IMR-90 (cell line): ENCODE measurements around the gene GLCE. TPM values are rescaled to one million over a fixed set of nuclear protein-coding genes. Genes with fewer than 3 reads are reported as not detected.

Source experiments
- ATAC-seq: fragments of 200-7000 bp; cut with Tn5 transposase; 2 replicates; pipeline ENCODE4 v1.9.1; 2020; ENCODE audit warnings: low read depth, mild to moderate bottlenecking, moderate library complexity
- BruUV-seq: library from RNA; stranded (reverse); fragments of 400-500 nt; replicated peaks from 2 replicates; lab custom pipeline; 2021; lab: Mats Ljungman, UMichigan
- CTCF ChIA-PET: fragments of 300-600 bp; formaldehyde crosslinking; extraction: SDS; loops from one replicate; lab custom pipeline; 2021; ENCODE audit warnings: antibody characterized with exemption; lab: Yijun Ruan, JAX
- POLR2A ChIA-PET: fragments of 300-600 bp; sonication (Branson Sonifier 250); formaldehyde crosslinking; loops from one replicate; lab custom pipeline; 2022; ENCODE audit warnings: antibody characterized with exemption; ENCODE audit not compliant: unreplicated experiment; lab: Charles Lee
- DNase-seq: peaks from one replicate; pipeline ENCODE4 v3.0.0; 2013
- H2AFZ ChIP-seq: replicated peaks from 2 replicates; pipeline ENCODE3; 2013; ENCODE audit warnings: low read length, mild to moderate bottlenecking; ENCODE audit not compliant: poor library complexity
- H2AK5ac ChIP-seq: 2 replicates; pipeline ENCODE4 v1.6.1; 2013; ENCODE audit warnings: low read depth, low read length, inconsistent platforms
- H2AK9ac ChIP-seq: replicated peaks from 2 replicates; pipeline ENCODE3; 2013; ENCODE audit warnings: mild to moderate bottlenecking, low read depth, low read length, moderate library complexity; ENCODE audit not compliant: poor library complexity
- H2BK120ac ChIP-seq: 2 replicates; pipeline ENCODE4 v1.6.1; 2013; ENCODE audit warnings: low read depth, low read length, inconsistent platforms
- H2BK15ac ChIP-seq: 3 replicates; pipeline ENCODE4 v1.6.1; 2013; ENCODE audit warnings: low read depth, low read length, inconsistent platforms
- H2BK20ac ChIP-seq: 2 replicates; pipeline ENCODE4 v1.6.1; 2013; ENCODE audit warnings: low read depth, mild to moderate bottlenecking, inconsistent platforms, low read length, moderate library complexity
- H2BK5ac ChIP-seq: 2 replicates; pipeline ENCODE4 v1.6.1; 2013; ENCODE audit warnings: mild to moderate bottlenecking, low read depth, low read length, inconsistent platforms; ENCODE audit not compliant: poor library complexity, severe bottlenecking
- H3K14ac ChIP-seq: replicated peaks from 2 replicates; pipeline ENCODE4 v1.6.1; 2013; ENCODE audit warnings: low read depth, low read length, inconsistent platforms
- H3K18ac ChIP-seq: 2 replicates; pipeline ENCODE4 v1.6.1; 2013; ENCODE audit warnings: low read depth, low read length, control low read depth
- H3K23ac ChIP-seq: 2 replicates; pipeline ENCODE4 v1.6.1; 2013; ENCODE audit warnings: low read depth, low read length, inconsistent platforms
- H3K27ac ChIP-seq: 2 replicates; pipeline ENCODE4 v1.5.1; 2013; ENCODE audit warnings: mild to moderate bottlenecking, control low read depth, low read length; ENCODE audit not compliant: insufficient read depth
- H3K27me3 ChIP-seq: 2 replicates; pipeline ENCODE4 v1.6.1; 2013; ENCODE audit warnings: low read length; ENCODE audit not compliant: control insufficient read depth, insufficient read depth
- H3K36me3 ChIP-seq: 2 replicates; pipeline ENCODE4 v1.6.1; 2013; ENCODE audit warnings: low read length, mixed read lengths; ENCODE audit not compliant: control insufficient read depth, insufficient read depth
- H3K4ac ChIP-seq: 2 replicates; pipeline ENCODE4 v1.6.1; 2013; ENCODE audit warnings: low read depth, low read length, inconsistent platforms
- H3K4me1 ChIP-seq: 2 replicates; pipeline ENCODE4 v1.6.1; 2013; ENCODE audit warnings: low read length, mixed read lengths; ENCODE audit not compliant: control insufficient read depth, insufficient read depth
- H3K4me2 ChIP-seq: 2 replicates; pipeline ENCODE4 v1.6.1; 2013; ENCODE audit warnings: low read depth, mild to moderate bottlenecking, control low read depth, low read length, moderate library complexity
- H3K4me3 ChIP-seq: 2 replicates; pipeline ENCODE4 v1.5.1; 2013; ENCODE audit warnings: low read depth, mild to moderate bottlenecking, control low read depth, low read length, moderate library complexity; ENCODE audit not compliant: insufficient read depth
- H3K56ac ChIP-seq: 2 replicates; pipeline ENCODE4 v1.6.1; 2013; ENCODE audit warnings: low read length, inconsistent platforms; ENCODE audit not compliant: insufficient read depth; ENCODE audit errors: extremely low read depth
- H3K79me1 ChIP-seq, 2 experiments: 2 replicates each; pipeline ENCODE4 v1.6.1; 2013; ENCODE audit warnings: low read length in 2 of 2, inconsistent platforms in 1 of 2, low read depth in 1 of 2
- H3K9ac ChIP-seq: 2 replicates; pipeline ENCODE4 v1.6.1; 2013; ENCODE audit warnings: low read depth, low read length, control low read depth
- H3K9me1 ChIP-seq: 2 replicates; pipeline ENCODE4 v1.6.1; 2013; ENCODE audit warnings: low read length, inconsistent platforms; ENCODE audit not compliant: insufficient read depth
- H3K9me3 ChIP-seq: 2 replicates; pipeline ENCODE4 v1.6.1; 2013; ENCODE audit warnings: low read length; ENCODE audit not compliant: control insufficient read depth, insufficient read depth
- H4K20me1 ChIP-seq: 2 replicates; pipeline ENCODE4 v1.6.1; 2013; ENCODE audit warnings: low read length, inconsistent platforms; ENCODE audit not compliant: insufficient read depth
- H4K5ac ChIP-seq: 2 replicates; pipeline ENCODE4 v1.6.1; 2013; ENCODE audit warnings: mild to moderate bottlenecking, low read depth, low read length, control low read depth
- H4K8ac ChIP-seq, 2 experiments: 2 replicates each; pipeline ENCODE4 v1.6.1; 2013; ENCODE audit warnings: low read depth in 2 of 2, low read length in 2 of 2, control low read depth in 1 of 2, inconsistent platforms in 1 of 2
- H4K91ac ChIP-seq: 2 replicates; pipeline ENCODE4 v1.6.1; 2013; ENCODE audit warnings: low read depth, low read length, inconsistent platforms; ENCODE audit not compliant: insufficient read depth
- CEBPB ChIP-seq: IDR thresholded peaks from 2 replicates; pipeline ENCODE4 v1.6.1; 2012; ENCODE audit warnings: low read depth, low read length, improper control_type of control experiment
- RAD21 ChIP-seq: IDR thresholded peaks from 2 replicates; pipeline ENCODE4 v1.6.1; 2012; ENCODE audit warnings: low read length, improper control_type of control experiment
- RCOR1 ChIP-seq: IDR thresholded peaks from 2 replicates; pipeline ENCODE4 v1.6.1; 2012; ENCODE audit warnings: mild to moderate bottlenecking, low read length, improper control_type of control experiment; ENCODE audit not compliant: insufficient replicate concordance
- RFX5 ChIP-seq: IDR thresholded peaks from 2 replicates; pipeline ENCODE4 v1.8.0; 2012; ENCODE audit warnings: low read depth, mild to moderate bottlenecking, low read length, moderate library complexity
- USF2 ChIP-seq: fragments of 150-350 bp; IDR thresholded peaks from 2 replicates; pipeline ENCODE4 v1.6.1; 2017; ENCODE audit warnings: mild to moderate bottlenecking, antibody characterized with exemption, low read length, low read depth
- WGBS, 2 experiments: methylation state at CpG; one replicate each; pipeline versions ENCODE4 v1.1.5 to v1.1.7; 2013; ENCODE audit warnings: missing lambda C conversion rate in 2 of 2; ENCODE audit not compliant: insufficient read length in 1 of 2; ENCODE audit errors: extremely low coverage in 2 of 2; 5-methylcytosine and 5-hydroxymethylcytosine counted together
- dilution Hi-C: fragments of 300-500 bp; cut with HindIII; formaldehyde crosslinking; loops from one replicate; pipeline ENCODE4 v1.14.3; 2018; ENCODE audit warnings: low sequenced_read_pairs; ENCODE audit not compliant: unreplicated experiment
- in situ Hi-C: fragments of 300-500 bp; cut with MboI; formaldehyde crosslinking; loops from 3 replicates; pipeline ENCODE4 v1.14.3; 2019; ENCODE audit warnings: low sequenced_read_pairs, inconsistent platforms, mixed read lengths
- intact Hi-C: fragments of 100-400 bp; cut with micrococcal nuclease; formaldehyde crosslinking; loops from 2 replicates; pipeline ENCODE4 v1.10.0; 2022
- polyA plus RNA-seq, 3 experiments: library from polyadenylated mRNA; depleted of rRNA; stranded (reverse); fragments of >200 nt; gene quantifications; 2 replicates each; pipeline ENCODE4 v1.2.3, GENCODE V29; 2012; ENCODE audit warnings: low replicate concordance in 1 of 3
- total RNA-seq: library from RNA; depleted of rRNA; stranded (reverse); fragments of >200 nt; gene quantifications from 2 replicates; pipeline ENCODE4 v1.2.3, GENCODE V29; 2012

The GLCE gene
- total and polyA plus RNA-seq, 2 of the 4 experiments (the other 2 are of a cell fraction) = 15.3 to 29.6 TPM

- intact Hi-C loops (no loop called here), in situ Hi-C loops (no loop called here), dilution Hi-C loops (no loop called here)
- H3K27me3 ChIP-seq = no peaks in the 10 kb centered on the region
- 0 out of 2 replicates have a peak overlapping the region, but pooled peaks have one; percentile 21 for H3K14ac ChIP-seq
- H2AK5ac ChIP-seq = no peak overlapping the region
- no peaks in the 10 kb centered on the region for H3K36me3 ChIP-seq
- ATAC-seq (peak; percentile 73), DNase-seq (peak; percentile 27)
- H3K4ac ChIP-seq = no peak overlapping the region
- H2BK15ac ChIP-seq = no peak overlapping the region
- H4K5ac ChIP-seq = no peak overlapping the region; the same call in 1 of the 2 replicates
- H2BK20ac ChIP-seq = no peak overlapping the region
- ChIA-PET POLR2A (interaction anchor here (0.6 kb wide), 1 partner anchor 181 kb away, joined by 3 read pairs; no protein-coding TSS in a partner anchor), CTCF (no interaction called here)
- TF ChIP-seq USF2 (no peak), RFX5 (no peak), RCOR1 (no peak), CEBPB (no peak), RAD21 (no peak)
- H3K27ac ChIP-seq = no peak overlapping the region
- H3K9ac ChIP-seq = no peak overlapping the region
- no TSS peak for BruUV-seq
- H2AK9ac ChIP-seq = no peak overlapping the region
- no peaks in the 10 kb centered on the region for H3K79me1 ChIP-seq
- H4K8ac ChIP-seq = no peak overlapping the region
- 0 out of 2 replicates have a peak, but pooled peaks cover 3% of the 10 kb centered on the region for H3K9me1 ChIP-seq
- WGBS, 2 experiments = no CpG with 5 or more reads among the region's 5 CpGs
- no peaks in the 10 kb centered on the region for H4K20me1 ChIP-seq
- no peak overlapping the region for H3K23ac ChIP-seq
- no peak overlapping the region for H3K56ac ChIP-seq
- H3K9me3 ChIP-seq = no peaks in the 10 kb centered on the region
- no peak overlapping the region for H2BK5ac ChIP-seq
- H3K4me1 ChIP-seq = no peaks in the 10 kb centered on the region; the same call in 1 of the 2 replicates
- H3K4me3 ChIP-seq = no peak overlapping the region
- no peak overlapping the region; the same call in 1 of the 2 replicates for H2BK120ac ChIP-seq
- H3K4me2 ChIP-seq = no peak overlapping the region
- no peak overlapping the region for H4K91ac ChIP-seq
- H2AFZ ChIP-seq = peak overlapping the region; percentile 74
- no peak overlapping the region for H3K18ac ChIP-seq
Observed at GRCh38 chr15:69280783-69281182, 120.3 kb downstream of the GLCE start.
